GM12878 (cell line): ENCODE data around the gene MAD1L1. TPM values are rescaled to one million over a fixed set of nuclear protein-coding genes. Genes with fewer than 3 reads are reported as not detected.

Source experiments
- ATAC-seq: fragments of 200-7000 bp; cut with Tn5 transposase; 3 replicates; pipeline ENCODE4 v1.9.1; 2020; ENCODE audit warnings: mild to moderate bottlenecking, moderate library complexity
- BruUV-seq: library from RNA; stranded (reverse); fragments of 400-500 nt; replicated peaks from 2 replicates; lab custom pipeline; 2021; lab: Mats Ljungman, UMichigan
- CTCF ChIA-PET: fragments of 300-600 bp; sonication (Branson Sonifier 250); formaldehyde crosslinking; extraction: SDS; loops from one replicate; lab custom pipeline; 2021; ENCODE audit warnings: inconsistent platforms; lab: Yijun Ruan, JAX
- POLR2A ChIA-PET: fragments of 350-600 bp; formaldehyde crosslinking; extraction: SDS; loops from one replicate; lab custom pipeline; 2021; ENCODE audit warnings: inconsistent platforms; lab: Charles Lee
- RAD21 ChIA-PET: fragments of 300-600 bp; sonication (Branson Sonifier 250); formaldehyde crosslinking; loops from one replicate; lab custom pipeline; 2023; ENCODE audit warnings: antibody characterized with exemption; ENCODE audit not compliant: unreplicated experiment; lab: Charles Lee
- SMC1A ChIA-PET: fragments of 300-600 bp; sonication (Branson Sonifier 250); formaldehyde crosslinking; loops from one replicate; lab custom pipeline; 2023; ENCODE audit not compliant: unreplicated experiment, uncharacterized antibody; lab: Charles Lee
- DNase-seq: peaks from one replicate; pipeline ENCODE4 v3.0.0-alpha.2; 2011; ENCODE audit warnings: low read depth, low spot score
- FAIRE-seq: peaks from 3 replicates; lab custom pipeline; 2011; peaks lifted over from hg19 to GRCh38; lab: Jason Lieb, UNC
- H2AFZ ChIP-seq: 2 replicates; pipeline ENCODE4 v1.6.0; 2011; ENCODE audit warnings: low read depth, low read length, control low read depth; ENCODE audit not compliant: control insufficient read depth
- H3K27ac ChIP-seq: 2 replicates; pipeline ENCODE4 v1.5.1; 2011; ENCODE audit warnings: control low read depth; ENCODE audit not compliant: control insufficient read depth, insufficient read depth
- H3K27me3 ChIP-seq, 2 experiments: replicated peaks in 1 of 2; 2 replicates each; pipeline versions ENCODE4 v1.6.0 to v1.6.1; 2011; ENCODE audit warnings: low read length in 1 of 2; ENCODE audit not compliant: control insufficient read depth in 2 of 2, insufficient read depth in 2 of 2
- H3K36me3 ChIP-seq, 2 experiments: 2 replicates each; pipeline ENCODE4 v1.5.1; 2011; ENCODE audit warnings: low read length in 1 of 2; ENCODE audit not compliant: control insufficient read depth in 2 of 2, insufficient read depth in 2 of 2
- H3K4me1 ChIP-seq: 2 replicates; pipeline ENCODE4 v1.6.1; 2011; ENCODE audit warnings: mild to moderate bottlenecking, low read length, moderate library complexity, mixed read lengths; ENCODE audit not compliant: control insufficient read depth, insufficient read depth
- H3K4me2 ChIP-seq: 2 replicates; pipeline ENCODE4 v1.6.0; 2011; ENCODE audit warnings: control low read depth; ENCODE audit not compliant: control insufficient read depth, insufficient read depth
- H3K4me3 ChIP-seq: fragments of 200-600 bp; sonication (generic); 2 replicates; pipeline ENCODE4 v1.5.1; 2016
- H3K79me2 ChIP-seq: 2 replicates; pipeline ENCODE4 v1.6.0; 2011; ENCODE audit warnings: low read length; ENCODE audit not compliant: control insufficient read depth, insufficient read depth
- H3K9ac ChIP-seq: 2 replicates; pipeline ENCODE4 v1.8.0; 2011; ENCODE audit warnings: low read length, control low read depth, mixed read lengths; ENCODE audit not compliant: control insufficient read depth, insufficient read depth
- H3K9me3 ChIP-seq: replicated peaks from 3 replicates; pipeline ENCODE4 v1.5.1; 2011; ENCODE audit warnings: mild to moderate bottlenecking, low read length; ENCODE audit not compliant: control insufficient read depth, insufficient read depth
- H4K20me1 ChIP-seq: 2 replicates; pipeline ENCODE4 v1.6.0; 2011; ENCODE audit not compliant: control insufficient read depth, insufficient read depth
- ATF2 ChIP-seq: IDR thresholded peaks from 2 replicates; pipeline ENCODE4 v1.6.1; 2012; ENCODE audit warnings: low read length, inconsistent platforms
- BCL11A ChIP-seq: IDR thresholded peaks from 2 replicates; pipeline ENCODE4 v1.6.1; 2011; ENCODE audit warnings: low read depth, low read length
- FOXK2 ChIP-seq: fragments of 450-650 bp; IDR thresholded peaks from 2 replicates; pipeline ENCODE4 v1.6.1; 2017; ENCODE audit warnings: mild to moderate bottlenecking, moderate library complexity
- NRF1 ChIP-seq: conservative IDR thresholded peaks from 2 replicates; pipeline ENCODE4 v1.6.1; 2011; ENCODE audit warnings: mild to moderate bottlenecking, low read depth, low read length, improper control_type of control experiment
- RBBP5 ChIP-seq: fragments of 200-600 bp; sonication (generic); conservative IDR thresholded peaks from 2 replicates; pipeline ENCODE4 v1.6.1; 2016
- RUNX3 ChIP-seq: IDR thresholded peaks from 2 replicates; pipeline ENCODE4 v1.6.1; 2012; ENCODE audit warnings: low read length, inconsistent platforms
- SREBF2 ChIP-seq: IDR thresholded peaks from 2 replicates; pipeline ENCODE4 v1.6.1; 2012; ENCODE audit warnings: mild to moderate bottlenecking, low read length
- STAT3 ChIP-seq: IDR thresholded peaks from 2 replicates; pipeline ENCODE4 v1.6.1; 2011; ENCODE audit warnings: low read depth, low read length, improper control_type of control experiment
- WGBS: methylation state at CpG from one replicate; pipeline ENCODE4 v1.1.6; 2016; ENCODE audit warnings: low lambda C conversion rate; ENCODE audit not compliant: insufficient replicate concordance, insufficient coverage; ENCODE audit errors: missing lambda C conversion rate; 5-methylcytosine and 5-hydroxymethylcytosine counted together
- in situ Hi-C: fragments of 300-500 bp; cut with MboI; formaldehyde crosslinking; loops from 9 replicates; pipeline ENCODE4 v1.14.3; 2018; ENCODE audit warnings: mixed read lengths
- intact Hi-C: fragments of 100-400 bp; cut with micrococcal nuclease; formaldehyde crosslinking; loops from one replicate; pipeline ENCODE4 v1.14.2; 2022; ENCODE audit not compliant: unreplicated experiment
- polyA plus RNA-seq, 11 experiments: library from polyadenylated mRNA; depleted of rRNA in 4 of 11; unstranded in 6 of 11; stranded (reverse) in 5 of 11; fragments of >200 nt; fragmentation: Nextera tagmentation in 4 of 11; fragmentation: Illumina TruSeq in 1 of 11; extraction: Ambion mirVana in 4 of 11; extraction: Trizol in 1 of 11; gene quantifications; 1 replicate in 1 of 11; 2 replicates in 10 of 11; pipeline versions ENCODE4 v1.2.1 to v1.2.3, GENCODE V29; 2011 to 2016; ENCODE audit warnings: inconsistent platforms in 2 of 11, missing spikeins in 2 of 11, low read depth in 1 of 11
- total RNA-seq, 4 experiments: library from RNA; depleted of rRNA in 3 of 4; stranded (reverse); fragments of >200 nt in 3 of 4; fragmentation: Illumina TruSeq in 1 of 4; extraction: Trizol in 1 of 4; gene quantifications; 2 replicates each; pipeline versions ENCODE4 v1.2.1 to v1.2.3, GENCODE V29; 2013 to 2021
- TF ChIP-seq, protein P1 (sequence below): fragments of 450-650 bp; IDR thresholded peaks from 2 replicates; pipeline ENCODE4 v1.6.1; 2017; ENCODE audit warnings: mild to moderate bottlenecking, moderate library complexity

The MAD1L1 gene
- total and polyA plus RNA-seq, 10 of the 15 experiments (the other 5 are each of a cell fraction or from before 2014, with no cell fraction given), result 2.2 to 76.8 (median 38.3) TPM

DNA sequence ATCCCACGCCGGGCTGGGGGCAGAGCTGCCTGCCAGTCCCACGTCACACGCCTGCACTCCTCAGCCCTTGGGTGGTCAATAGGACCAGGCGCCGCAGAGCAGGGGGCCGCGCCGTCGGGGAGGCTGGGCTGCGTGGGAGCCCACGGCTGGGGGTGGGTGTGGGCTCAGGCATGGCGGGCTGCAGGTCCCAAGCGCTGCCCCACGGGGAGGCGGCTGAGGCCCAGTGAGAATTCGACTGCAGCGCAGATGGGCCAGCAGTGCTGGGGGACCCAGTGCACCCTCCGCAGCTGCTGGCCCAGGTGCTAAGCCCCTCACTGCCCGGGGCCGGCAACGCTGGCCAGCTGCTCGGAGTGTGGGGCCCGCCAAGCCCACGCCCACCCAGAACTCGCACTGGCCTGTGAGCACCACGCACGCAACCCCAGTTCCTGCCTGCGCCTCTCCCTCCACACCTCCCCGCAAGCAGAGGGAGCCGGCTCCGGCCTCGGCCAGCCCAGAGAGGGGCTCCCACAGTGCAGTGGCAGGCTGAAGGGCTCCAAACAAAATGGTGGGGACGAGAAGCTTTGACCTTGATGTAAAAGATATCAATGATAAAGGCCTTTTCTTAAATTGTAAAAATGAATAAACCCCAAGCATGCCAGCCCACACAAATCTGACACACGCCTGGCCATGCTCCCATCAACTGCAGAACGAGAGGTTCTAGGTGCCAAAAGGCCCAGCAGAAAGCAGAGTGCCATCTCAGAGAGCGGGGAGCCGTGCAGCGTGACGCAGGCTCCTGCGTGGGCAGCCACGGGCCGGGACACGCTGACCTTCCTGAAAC lies 255.5 kb downstream of the MAD1L1 start:
- ChIA-PET CTCF (no interaction called here), POLR2A (no interaction called here), SMC1A (no interaction called here), RAD21 (no interaction called here)
- no peaks in the 10 kb centered on the region for H4K20me1 ChIP-seq
- no peak for ATAC-seq
- FAIRE-seq, result no peak
- no peak overlapping the region for H3K4me2 ChIP-seq
- peaks cover 0 to 9% of the 10 kb centered on the region in 2 experiments; a peak in 2 of 4 replicates for H3K36me3 ChIP-seq
- no peak overlapping the region for H3K4me3 ChIP-seq
- H3K9me3 ChIP-seq, result no peaks in the 10 kb centered on the region; the same call in 2 of the 3 replicates
- intact Hi-C loops (no loop called here), in situ Hi-C loops (no loop called here)
- BruUV-seq, result no TSS peak
- peaks cover 7% of the 10 kb centered on the region for H3K4me1 ChIP-seq
- no peak for DNase-seq
- H3K79me2 ChIP-seq, result no peaks in the 10 kb centered on the region
- H3K9ac ChIP-seq, result no peak overlapping the region
- WGBS, result 97% methylated on average over 36 of the region's 44 CpGs
- no peak for TF ChIP-seq RBBP5
- TF ChIP-seq SREBF2, result no peak
- TF ChIP-seq, protein P1, sequence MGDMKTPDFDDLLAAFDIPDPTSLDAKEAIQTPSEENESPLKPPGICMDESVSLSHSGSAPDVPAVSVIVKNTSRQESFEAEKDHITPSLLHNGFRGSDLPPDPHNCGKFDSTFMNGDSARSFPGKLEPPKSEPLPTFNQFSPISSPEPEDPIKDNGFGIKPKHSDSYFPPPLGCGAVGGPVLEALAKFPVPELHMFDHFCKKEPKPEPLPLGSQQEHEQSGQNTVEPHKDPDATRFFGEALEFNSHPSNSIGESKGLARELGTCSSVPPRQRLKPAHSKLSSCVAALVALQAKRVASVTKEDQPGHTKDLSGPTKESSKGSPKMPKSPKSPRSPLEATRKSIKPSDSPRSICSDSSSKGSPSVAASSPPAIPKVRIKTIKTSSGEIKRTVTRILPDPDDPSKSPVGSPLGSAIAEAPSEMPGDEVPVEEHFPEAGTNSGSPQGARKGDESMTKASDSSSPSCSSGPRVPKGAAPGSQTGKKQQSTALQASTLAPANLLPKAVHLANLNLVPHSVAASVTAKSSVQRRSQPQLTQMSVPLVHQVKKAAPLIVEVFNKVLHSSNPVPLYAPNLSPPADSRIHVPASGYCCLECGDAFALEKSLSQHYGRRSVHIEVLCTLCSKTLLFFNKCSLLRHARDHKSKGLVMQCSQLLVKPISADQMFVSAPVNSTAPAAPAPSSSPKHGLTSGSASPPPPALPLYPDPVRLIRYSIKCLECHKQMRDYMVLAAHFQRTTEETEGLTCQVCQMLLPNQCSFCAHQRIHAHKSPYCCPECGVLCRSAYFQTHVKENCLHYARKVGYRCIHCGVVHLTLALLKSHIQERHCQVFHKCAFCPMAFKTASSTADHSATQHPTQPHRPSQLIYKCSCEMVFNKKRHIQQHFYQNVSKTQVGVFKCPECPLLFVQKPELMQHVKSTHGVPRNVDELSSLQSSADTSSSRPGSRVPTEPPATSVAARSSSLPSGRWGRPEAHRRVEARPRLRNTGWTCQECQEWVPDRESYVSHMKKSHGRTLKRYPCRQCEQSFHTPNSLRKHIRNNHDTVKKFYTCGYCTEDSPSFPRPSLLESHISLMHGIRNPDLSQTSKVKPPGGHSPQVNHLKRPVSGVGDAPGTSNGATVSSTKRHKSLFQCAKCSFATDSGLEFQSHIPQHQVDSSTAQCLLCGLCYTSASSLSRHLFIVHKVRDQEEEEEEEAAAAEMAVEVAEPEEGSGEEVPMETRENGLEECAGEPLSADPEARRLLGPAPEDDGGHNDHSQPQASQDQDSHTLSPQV, result no peak
- TF ChIP-seq BCL11A, result no peak
- TF ChIP-seq ATF2, result no peak
- no peak for TF ChIP-seq RUNX3
- TF ChIP-seq FOXK2, result no peak
- no peak for TF ChIP-seq NRF1
- TF ChIP-seq STAT3, result no peak
- no peak overlapping the region for H3K27ac ChIP-seq
- no peak overlapping the region for H2AFZ ChIP-seq
- no peaks in the 10 kb centered on the region for H3K27me3 ChIP-seq
